NCI-H128 (cell line): ENCODE measurements around the gene BAIAP2.

Experiments used
- DNase-seq: peaks from one replicate; lab custom pipeline; 2025; ENCODE audit not compliant: unreplicated experiment; lab: John Stamatoyannopoulos, UW

BAIAP2 gene

DNA sequence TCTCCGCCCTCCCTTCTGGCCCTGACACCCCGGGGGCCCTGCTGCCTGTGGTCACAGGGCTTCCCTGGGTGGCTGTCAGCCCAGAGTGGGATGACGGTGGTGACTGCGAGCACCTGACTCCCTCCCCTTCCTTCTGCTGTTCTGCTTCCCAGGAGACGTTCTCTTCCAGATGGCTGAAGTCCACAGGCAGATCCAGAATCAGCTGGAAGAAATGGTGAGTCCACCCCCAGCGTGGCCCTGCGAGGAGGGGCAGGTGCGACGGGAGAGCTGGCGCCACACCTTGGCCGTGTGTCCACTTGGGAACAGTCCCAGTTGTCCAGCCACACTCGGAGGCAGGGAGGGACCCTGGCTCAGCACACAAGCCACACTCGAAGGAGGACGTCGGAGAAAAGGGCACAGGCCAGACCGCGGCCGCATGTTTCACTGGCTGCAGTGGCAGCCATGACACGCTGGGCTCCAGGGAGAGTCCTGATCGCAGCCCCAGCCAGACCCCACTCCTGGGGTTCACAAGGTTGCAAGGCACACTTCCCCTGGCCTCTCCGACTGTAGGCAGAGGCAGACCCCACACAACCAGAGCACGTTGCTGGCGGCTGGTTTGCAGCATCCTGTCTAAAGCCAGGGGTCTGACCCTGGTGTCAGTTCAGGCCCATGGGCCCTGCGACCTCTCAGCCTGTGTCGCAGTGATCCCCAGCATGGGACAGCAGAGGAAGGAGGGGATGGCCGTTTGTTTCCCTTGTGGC lies 49.9 kb downstream of the BAIAP2 start:
- DNase-seq: no peak

DNA sequence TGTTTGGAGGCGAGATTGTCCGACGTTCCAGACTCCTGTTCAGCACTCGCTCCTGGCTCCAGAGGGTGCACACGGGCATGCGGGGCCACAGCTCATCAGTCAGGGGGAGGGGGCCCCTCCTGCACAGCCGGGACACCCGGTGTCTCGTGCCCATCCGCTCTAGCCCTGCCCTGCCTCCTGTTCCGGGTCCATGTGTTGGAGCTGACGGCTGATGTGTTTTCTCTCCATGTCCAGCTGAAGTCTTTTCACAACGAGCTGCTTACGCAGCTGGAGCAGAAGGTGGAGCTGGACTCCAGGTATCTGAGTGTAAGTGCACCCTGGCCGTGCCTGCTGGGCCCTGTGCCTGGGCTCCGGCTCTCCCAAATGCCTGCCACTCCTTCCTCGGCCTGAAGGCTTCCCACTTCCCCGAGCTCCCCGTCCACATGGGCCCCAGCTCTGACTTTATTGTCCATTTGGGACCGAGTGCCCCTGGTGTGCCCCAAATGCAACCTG lies 50.5 kb downstream of the BAIAP2 start:
- DNase-seq: no peak

DNA sequence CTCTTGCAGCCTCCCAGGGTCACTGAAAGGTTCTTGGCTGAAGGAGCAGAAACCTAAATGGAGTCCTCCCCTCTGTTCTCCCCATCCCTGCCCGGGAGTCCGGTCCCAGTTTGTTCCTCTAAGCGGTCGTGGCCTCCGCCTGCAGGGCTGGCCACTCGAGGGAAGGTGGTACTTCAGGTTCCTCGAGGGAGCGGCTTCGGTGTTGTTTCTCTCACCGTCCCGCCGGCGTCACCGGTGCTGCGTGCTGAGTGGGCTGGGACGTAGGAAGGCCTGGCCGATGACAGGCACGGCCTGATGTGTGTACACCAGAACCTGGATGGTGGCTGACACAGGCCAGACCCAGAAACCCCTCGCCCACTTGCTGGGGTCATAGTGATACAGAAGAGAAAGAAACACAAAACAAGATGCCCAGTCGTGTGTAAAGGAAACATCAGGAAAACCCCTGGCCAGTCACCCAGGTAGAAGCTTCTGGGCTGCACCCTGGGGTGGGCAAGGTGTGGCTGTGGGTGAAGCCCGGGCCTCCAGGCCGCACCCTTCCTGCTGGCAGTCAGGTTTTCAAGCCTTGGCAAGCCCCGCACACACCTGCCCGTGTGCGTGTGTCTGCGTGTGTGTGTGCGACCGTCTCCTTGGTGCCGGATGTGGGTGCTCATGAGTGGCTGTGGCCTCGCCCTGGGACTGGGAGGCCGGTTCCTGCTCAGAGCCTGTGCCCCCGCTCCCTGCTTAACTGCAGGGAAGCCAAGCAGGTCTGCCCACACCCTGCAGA lies 52.0 kb downstream of the BAIAP2 start:
- DNase-seq: no peak

DNA sequence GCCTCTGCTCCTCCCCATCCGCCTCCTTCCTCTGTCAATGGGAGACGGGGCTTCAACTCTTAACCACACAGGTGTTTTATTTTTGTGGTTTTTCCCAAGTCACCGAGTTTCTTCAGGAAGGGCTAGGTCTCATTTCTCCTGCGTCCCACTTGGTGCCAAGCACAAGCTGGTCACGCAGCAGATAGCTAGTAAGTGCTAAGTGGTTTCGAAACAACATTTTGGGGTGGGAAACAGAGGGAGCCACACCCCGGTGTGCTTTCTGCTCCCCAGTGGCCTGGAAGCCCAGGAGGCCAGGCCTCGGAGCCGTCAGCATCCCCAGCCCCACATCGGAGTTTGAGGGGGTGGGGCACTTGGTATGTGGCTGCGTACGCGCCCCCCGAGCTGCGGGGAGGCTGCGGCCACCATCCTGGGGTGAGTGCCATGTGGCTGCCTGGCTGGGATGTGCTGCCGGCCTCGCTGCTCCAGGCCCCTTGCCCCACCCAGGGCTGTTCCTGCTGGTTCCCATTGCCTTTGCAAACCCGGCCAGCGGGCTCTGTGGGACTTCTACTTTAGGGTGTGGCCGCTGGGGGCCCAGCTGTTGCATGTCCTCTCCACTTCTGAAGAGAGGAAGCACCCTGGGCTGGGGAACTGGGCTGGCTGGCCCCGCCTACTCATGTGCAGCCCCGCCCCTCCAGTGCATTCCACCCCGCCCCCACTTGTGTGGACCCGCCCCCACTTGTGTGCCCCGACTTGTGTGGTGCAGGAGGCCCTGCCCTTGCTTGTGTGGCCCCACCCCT lies 55.6 kb downstream of the BAIAP2 start:
- no peak for DNase-seq

DNA sequence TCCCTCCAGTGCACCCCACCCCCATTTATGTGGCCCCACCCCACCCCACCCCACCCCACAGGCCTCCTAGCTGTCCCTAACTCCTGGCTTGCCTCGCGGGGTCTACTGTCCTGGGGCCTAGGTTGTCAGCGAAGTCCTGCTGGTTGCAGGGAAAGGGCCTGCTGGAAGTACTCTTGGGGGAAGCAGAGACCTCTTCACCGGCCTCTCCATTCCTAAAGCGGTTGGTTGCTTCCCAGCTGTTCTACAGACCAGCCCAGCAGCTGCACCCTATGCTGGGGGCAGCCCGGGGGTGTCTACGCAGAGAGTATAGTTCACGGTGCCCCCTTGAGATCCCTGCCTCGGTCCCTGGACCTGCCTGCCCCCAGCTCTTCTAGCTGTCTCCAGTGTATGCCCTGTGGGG lies 56.2 kb downstream of the BAIAP2 start:
- DNase-seq: no peak

DNA sequence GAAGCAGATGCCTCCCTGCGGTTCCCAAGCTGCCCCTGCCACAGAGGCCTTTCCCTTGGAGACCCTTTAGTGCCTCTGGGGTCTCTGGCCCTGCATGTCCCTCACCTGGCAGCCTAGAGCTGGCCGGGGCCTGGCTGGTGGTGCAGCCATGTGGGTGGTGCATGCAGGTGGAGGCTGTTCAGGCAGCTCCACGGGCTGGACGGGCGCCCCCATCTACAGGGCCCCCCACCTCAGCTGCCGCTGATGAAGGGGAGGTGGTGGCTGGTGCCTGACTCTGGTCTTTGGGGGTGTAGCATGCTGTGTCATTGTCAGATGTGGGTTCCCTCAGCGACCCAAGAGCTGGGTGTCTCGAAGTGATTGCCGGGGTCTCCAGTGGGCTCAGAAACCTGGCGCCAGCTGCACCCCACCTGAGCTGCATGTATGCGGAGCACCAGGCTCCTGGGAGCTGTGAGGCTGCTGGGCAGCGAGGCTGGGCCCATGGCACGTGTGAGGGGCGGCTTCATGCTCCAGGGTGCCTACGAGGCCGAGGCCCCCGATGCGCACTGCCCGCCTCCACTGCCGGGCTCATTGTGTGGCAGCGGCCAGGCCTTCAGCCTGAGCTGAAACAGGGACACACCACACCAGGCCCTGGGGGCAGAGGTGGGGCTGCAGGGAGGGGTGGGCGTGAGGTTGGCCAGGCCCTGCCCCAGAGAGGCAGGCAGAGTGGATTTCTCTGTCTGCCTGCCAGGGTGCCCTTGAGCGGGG lies 57.0 kb downstream of the BAIAP2 start:
- DNase-seq: no peak

DNA sequence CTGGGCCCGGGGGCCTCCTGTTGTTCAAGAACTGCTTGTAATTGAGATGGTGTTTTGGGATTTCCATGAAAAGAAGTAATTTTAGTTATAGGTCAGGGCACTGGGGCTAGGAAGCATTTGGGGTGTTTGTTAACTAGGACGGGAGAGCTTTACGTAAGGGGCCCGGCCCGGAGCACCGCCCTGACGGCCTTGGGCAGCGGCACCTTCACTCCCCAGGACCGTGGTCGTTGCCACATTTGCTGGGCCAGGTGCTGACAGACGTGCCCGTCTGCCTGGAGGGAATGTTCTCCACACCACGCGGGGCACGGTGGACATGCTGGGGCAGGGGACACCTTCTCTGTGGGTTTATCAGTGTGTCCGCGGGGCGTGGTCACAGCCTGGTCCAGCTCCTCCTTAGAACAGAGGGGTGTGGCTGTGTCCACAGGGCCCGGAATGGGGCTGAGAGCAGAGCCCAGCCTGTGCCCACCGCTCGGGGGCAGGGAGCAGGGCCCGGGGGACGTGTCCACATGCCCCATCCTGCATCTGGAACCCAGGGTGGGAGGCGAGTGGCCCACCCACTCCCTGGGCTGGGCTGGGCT lies 57.7 kb downstream of the BAIAP2 start:
- DNase-seq: no peak

DNA sequence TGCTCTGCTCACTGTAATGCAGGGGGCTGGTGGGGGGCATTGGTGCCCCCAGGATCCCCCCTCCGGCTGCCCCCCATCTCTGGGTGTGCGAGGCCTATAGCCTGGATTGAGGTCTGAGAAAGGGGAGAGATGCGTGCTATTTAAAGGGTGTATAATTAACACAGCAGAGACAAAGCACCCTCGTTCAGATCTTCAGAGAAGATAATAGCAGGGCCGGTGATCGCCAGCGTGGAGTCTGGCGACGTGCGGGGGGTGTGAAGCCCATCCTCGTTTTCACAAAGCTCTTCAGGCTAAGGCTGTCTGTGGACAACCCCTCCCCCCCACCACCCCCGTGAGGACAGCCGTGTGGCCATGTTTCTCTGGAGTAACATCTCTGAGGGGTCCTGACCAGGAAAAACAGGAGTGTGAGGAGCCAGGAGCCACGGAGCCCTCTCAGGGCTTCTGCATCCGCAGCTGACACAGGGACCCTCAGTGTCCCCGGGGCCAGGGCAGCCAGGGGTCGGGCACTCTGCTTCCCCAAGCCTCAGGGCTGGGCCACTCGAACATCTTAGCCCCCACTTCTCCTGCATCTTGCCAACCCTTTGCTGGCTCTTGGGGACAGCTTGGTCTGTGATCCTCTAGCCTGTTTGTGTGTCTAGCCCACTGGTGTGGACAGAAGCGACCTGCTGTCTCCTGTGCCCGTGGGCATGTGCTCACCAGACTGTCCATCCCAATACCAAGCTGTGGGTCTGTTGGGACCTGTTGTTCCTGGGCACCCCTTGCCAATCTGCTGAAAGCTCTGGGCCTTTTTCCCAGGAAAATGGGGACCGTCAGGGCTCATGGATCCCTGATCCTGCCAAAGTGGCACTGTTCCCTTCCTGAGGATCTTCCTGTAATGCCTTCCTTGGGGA lies 58.9 kb downstream of the BAIAP2 start:
- DNase-seq: no peak

DNA sequence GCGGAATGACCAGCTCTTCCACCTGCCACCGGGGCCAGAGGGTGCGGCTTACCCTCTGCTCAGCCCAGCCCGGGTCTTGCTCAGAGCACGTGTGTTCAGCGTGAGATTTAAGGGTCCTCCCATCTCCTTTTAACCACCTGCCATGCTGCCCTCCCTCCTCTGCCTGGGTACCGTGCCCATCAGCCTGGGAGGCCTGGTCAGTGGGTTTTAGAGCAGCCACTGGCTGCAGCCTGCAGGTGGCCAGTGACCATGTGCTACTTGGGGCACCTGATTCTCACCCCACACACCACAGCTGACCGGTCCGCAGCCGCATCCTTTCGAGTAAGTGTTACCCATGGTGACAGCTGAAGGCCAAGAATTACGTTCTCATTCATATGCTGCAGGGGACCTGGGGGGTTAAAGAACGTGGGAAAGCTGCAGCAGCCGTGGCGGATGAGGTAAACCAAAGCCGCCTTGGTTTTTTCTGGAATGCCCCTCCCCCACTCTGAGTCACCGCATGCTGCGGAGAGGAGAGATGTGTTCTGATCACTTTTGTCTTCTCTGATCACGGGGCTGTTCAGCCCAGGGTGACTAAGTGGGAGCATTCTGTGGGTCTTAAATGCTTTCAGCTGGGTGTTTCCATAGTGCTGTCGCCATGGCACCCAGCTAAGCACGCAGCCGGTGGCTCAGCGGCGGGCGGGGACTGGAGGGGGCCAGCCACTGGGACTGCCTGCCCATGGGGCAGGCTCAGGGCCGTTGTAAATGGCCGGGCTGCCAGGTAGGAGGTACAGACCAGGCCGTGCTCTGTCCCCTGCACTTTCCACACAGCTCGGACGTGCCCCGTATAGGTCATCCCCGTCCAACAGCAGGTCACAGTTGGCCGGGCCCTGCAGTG lies 59.8 kb downstream of the BAIAP2 start:
- peak; percentile 87 for DNase-seq

DNA sequence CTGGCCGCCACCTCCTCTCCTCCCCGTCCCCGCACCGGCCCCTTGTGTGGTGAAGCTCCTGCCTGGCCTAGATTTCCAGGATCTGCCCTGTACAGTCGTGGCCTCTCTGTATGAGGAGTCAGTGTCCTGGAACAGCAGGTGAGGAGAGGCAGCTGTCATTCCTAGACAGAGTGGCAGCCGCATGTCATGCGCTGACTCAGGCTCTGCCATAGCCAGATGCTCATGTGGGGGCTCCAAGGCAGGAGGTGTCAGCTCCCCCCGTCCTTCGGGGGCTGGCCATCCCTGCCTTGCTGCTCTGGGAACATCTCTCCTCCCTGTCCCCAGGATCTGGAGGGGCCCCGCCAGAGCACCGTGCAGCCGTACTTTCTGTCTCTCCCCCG lies 60.4 kb downstream of the BAIAP2 start:
- DNase-seq: no peak

DNA sequence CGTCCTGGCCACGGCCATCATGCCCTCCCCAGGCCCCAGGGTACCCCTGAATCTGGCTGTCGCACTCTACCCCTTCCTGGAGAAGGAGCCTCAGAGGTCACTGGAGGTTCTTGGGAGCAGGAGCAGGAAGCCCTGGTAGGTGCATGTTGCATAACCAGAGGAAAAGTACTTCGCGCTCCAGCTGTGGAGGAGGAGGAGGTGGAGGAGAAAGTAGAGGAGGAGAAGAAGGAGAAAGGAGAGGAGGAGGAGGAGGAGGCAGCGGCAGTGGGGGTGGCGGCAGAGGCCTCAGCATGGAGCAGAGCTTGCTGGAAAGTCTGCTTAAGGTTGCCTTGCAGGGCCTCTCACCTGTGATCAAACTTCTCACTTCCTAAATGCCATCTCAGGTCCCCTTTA lies 61.8 kb downstream of the BAIAP2 start:
- no peak for DNase-seq

DNA sequence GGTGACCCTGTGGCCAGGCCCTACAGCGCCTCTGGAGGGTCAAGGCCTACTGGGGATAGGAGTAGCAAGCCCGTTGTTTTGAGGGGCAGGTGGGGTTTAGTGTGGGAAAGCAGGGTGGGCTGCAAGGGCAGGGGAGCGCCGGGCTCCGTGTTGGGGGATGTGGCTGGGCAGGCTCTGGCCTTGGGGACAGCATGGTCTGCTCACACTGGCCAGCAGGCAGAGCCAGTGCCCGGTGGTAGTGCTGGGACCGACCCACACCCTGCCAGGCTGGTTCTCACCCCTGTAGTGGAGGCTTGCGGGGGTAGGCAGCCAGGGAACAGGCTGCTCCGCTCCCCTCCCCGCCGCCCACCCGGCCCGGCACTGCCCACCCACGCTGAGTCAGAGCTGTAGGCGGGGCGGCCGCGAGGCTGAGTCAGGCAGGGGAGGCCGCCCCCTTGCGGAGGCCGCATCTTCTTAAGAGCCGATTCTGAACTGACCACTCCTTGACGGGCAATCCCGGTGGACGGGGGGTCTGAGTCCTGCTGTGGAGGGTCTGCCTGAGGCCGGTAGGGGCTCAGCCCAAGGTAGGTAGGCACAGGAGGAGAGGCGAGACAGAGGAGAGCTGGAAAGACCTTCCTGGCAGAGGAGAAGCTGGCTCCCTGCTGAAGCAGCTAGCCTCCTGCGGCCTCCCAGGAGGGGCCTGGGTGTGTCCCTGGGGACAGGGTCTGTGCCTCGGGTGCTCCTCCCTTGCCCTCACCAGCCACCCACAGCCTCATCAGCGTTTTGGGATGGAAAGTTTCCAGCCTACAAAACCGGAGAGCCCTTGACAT lies 62.4 kb downstream of the BAIAP2 start:
- no peak for DNase-seq

DNA sequence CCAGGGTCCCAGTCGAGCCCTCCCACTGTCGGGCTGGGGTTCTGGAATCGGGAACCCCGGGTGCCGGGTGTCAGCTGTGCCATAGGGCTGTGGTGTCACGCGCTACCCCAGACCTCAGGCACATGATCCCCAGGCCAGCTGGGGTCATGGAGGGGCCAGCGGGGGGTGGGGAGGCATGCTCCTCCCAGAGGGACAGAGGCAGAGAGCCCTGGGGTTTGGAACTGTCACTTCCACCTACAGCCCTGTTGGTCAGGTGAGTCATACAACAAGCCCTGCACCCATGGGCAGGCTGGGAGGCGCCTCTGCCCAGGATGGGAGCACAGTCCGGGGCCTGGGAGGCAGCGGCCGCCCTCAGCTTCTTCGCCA lies 63.0 kb downstream of the BAIAP2 start:
- DNase-seq: no peak

DNA sequence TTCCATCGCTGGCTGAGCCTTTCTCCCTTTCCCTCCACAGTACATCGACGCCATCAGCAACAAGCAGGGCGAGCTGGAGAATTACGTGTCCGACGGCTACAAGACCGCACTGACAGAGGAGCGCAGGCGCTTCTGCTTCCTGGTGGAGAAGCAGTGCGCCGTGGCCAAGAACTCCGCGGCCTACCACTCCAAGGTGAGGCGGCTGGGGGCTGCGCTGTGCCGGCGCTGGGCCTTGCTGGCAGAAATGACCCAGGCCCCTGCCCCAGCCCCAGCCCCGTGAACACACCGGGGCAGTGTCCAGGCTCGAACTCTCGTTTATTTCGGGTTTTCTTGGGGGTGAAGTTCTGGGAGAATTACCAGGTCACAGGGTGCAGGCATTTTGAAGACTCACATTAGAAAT lies 64.9 kb downstream of the BAIAP2 start:
- no peak for DNase-seq

DNA sequence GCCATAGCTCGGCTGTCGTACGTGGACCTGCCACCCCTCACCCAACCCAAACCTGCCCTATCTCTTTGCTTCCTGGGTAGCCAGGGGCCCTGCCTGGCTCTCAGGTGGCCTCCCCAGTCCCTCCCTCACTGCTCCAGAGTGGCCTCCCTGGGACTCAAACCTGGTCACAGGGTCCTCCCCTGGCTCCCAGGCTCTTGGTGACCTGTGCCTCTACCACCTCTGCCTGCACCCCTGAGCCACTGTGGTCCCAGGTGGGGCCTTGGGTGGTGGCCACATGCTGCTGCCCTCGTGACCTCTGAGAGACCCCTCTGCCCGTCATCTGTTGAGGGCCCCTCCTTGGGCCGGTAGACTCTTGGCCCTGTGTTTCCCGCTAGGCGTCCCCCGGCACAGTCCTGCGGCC lies 65.7 kb downstream of the BAIAP2 start:
- no peak for DNase-seq

DNA sequence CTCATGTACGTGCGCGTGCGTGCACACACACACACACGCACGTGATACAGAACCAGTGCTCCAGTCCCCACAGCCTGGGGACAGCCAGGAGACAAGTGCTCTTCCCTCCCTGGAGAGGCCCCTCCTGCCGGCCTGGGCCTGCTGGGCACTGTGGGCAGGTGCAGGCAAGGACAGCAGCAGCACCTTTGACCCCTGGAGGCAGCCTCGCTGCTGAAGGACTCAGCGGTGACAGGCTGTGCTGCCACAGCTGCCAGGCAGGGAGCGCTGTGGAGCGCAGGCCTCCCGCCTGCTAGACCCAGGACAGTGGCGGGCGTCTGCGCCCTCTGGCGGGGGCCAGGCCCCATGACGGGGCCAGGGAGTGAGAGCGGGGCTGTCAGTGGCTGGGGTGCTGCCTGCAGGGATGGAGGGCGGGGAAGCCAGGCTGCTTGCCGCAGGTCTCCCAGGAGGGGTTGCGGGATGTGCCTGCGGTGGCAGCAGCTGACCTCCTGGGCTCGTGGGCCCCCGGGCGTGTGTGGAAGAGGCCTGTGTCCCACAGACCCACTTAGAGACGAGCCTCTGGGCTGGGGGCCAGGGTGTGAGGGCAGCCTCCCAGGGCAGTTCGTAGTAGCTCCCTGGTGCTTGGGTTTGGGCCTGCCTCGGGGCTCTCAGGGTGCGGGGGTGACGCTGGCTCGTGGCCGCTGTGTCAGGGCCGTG lies 66.8 kb downstream of the BAIAP2 start:
- DNase-seq: peak; percentile 21

DNA sequence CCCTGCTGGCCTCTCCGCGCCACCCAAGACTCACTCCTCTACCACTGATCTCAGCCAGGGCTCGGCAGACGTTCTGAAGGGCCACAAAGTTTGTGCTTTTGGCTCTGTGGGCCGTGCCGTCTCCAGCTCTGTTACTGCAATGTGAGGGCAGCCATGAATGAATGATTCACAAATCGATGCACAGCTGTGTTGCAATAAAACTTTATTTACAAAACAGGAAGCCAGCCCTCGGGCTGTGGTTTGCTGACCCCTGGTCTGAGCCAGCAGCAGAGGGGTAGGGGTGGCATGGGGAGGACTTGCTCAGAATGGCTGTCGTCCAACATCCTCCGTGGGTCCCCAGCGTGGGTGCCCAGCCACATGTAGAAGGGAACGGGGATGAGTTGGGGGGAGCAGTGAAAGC lies 67.4 kb downstream of the BAIAP2 start:
- DNase-seq: no peak
